H1 (cell line): ENCODE measurements around the gene TSC1. TPM values are rescaled to one million over a fixed set of nuclear protein-coding genes. Genes with fewer than 3 reads are reported as not detected.

Experiments used
- CTCF ChIA-PET: fragments of 300-600 bp; sonication (Branson Sonifier 250); formaldehyde crosslinking; loops from one replicate; lab custom pipeline; 2021; ENCODE audit not compliant: partially characterized antibody; lab: Charles Lee
- POLR2A ChIA-PET: fragments of 300-600 bp; sonication (Branson Sonifier 250); formaldehyde crosslinking; loops from one replicate; lab custom pipeline; 2021; ENCODE audit warnings: inconsistent platforms; ENCODE audit not compliant: partially characterized antibody; lab: Charles Lee
- DNase-seq, 2 experiments: peaks; one replicate each; pipeline versions ENCODE4 v3.0.0 to v3.0.0-alpha.2; 2010 to 2022; ENCODE audit warnings: low spot score in 2 of 2, low read depth in 1 of 2, mixed read lengths in 1 of 2
- FAIRE-seq: peaks from 2 replicates; lab custom pipeline; 2011; peaks lifted over from hg19 to GRCh38; lab: Jason Lieb, UNC
- H2AFZ ChIP-seq: 2 replicates; pipeline ENCODE4 v1.8.1; 2012; ENCODE audit warnings: low read length, inconsistent platforms
- H2AK5ac ChIP-seq: 2 replicates; pipeline ENCODE4 v1.6.1; 2013; ENCODE audit warnings: low read depth, low read length
- H2BK120ac ChIP-seq: replicated peaks from 2 replicates; pipeline ENCODE3; 2013; ENCODE audit warnings: low read depth, low read length, inconsistent platforms
- H2BK12ac ChIP-seq: 2 replicates; pipeline ENCODE4 v1.6.1; 2013; ENCODE audit warnings: low read depth, low read length
- H2BK15ac ChIP-seq: 2 replicates; pipeline ENCODE4 v1.6.1; 2013; ENCODE audit warnings: low read length
- H2BK20ac ChIP-seq: 2 replicates; pipeline ENCODE4 v1.6.1; 2013; ENCODE audit warnings: low read length
- H2BK5ac ChIP-seq: 2 replicates; pipeline ENCODE4 v1.6.1; 2013; ENCODE audit warnings: low read depth, low read length
- H3K14ac ChIP-seq: 2 replicates; pipeline ENCODE4 v1.6.1; 2013; ENCODE audit warnings: inconsistent platforms; ENCODE audit not compliant: insufficient read length
- H3K18ac ChIP-seq: 2 replicates; pipeline ENCODE4 v1.6.1; 2013; ENCODE audit warnings: low read length; ENCODE audit errors: extremely low read depth
- H3K23ac ChIP-seq: 2 replicates; pipeline ENCODE4 v1.6.1; 2013; ENCODE audit warnings: inconsistent platforms; ENCODE audit not compliant: insufficient read length
- H3K23me2 ChIP-seq: 2 replicates; pipeline ENCODE4 v1.6.1; 2013; ENCODE audit warnings: low read depth, low read length
- H3K27ac ChIP-seq: 2 replicates; pipeline ENCODE4 v1.6.1; 2011; ENCODE audit warnings: low read depth, low read length, inconsistent platforms
- H3K27me3 ChIP-seq, 4 experiments: replicated peaks in 1 of 4; 1 replicate in 1 of 4; 2 replicates in 3 of 4; pipeline versions ENCODE4 v1.6.1 to v1.8.1; 2011 to 2013; ENCODE audit warnings: low read length in 3 of 4, mild to moderate bottlenecking in 3 of 4, inconsistent platforms in 2 of 4, mixed read lengths in 2 of 4, moderate library complexity in 1 of 4; ENCODE audit not compliant: control insufficient read depth in 3 of 4, insufficient read depth in 3 of 4; ENCODE audit errors: extremely low read depth in 1 of 4
- H3K36me3 ChIP-seq, 4 experiments: 2 replicates each; pipeline versions ENCODE4 v1.6.1 to v1.8.1; 2011 to 2013; ENCODE audit warnings: mild to moderate bottlenecking in 4 of 4, low read length in 3 of 4, moderate library complexity in 2 of 4, control low read depth in 1 of 4, inconsistent platforms in 1 of 4; ENCODE audit not compliant: insufficient read depth in 4 of 4, control insufficient read depth in 2 of 4
- H3K4ac ChIP-seq: replicated peaks from 2 replicates; pipeline ENCODE3; 2013; ENCODE audit warnings: low read length, low read depth, mixed read lengths, inconsistent platforms; ENCODE audit not compliant: insufficient read length
- H3K4me1 ChIP-seq, 4 experiments: replicated peaks in 1 of 4; 1 replicate in 1 of 4; 2 replicates in 3 of 4; pipeline versions ENCODE4 v1.6.1 to v1.8.1; 2011 to 2013; ENCODE audit warnings: low read length in 3 of 4, inconsistent platforms in 2 of 4, mixed read lengths in 1 of 4; ENCODE audit not compliant: insufficient read depth in 4 of 4, control insufficient read depth in 3 of 4
- H3K4me2 ChIP-seq, 2 experiments: 2 replicates each; pipeline versions ENCODE4 v1.6.1 to v1.8.1; 2011 to 2013; ENCODE audit warnings: low read depth in 2 of 2, low read length in 2 of 2, control low read depth in 1 of 2, inconsistent platforms in 1 of 2, mild to moderate bottlenecking in 1 of 2; ENCODE audit not compliant: insufficient read depth in 1 of 2
- H3K4me3 ChIP-seq, 4 experiments: fragments of 200-600, 300-600 bp in 1 of 4; sonication (generic), shearing (Covaris generic), sonication (Bioruptor Twin) in 1 of 4; 2 replicates each; pipeline versions ENCODE4 v1.5.1 to v1.8.1; 2011 to 2016; ENCODE audit warnings: low read length in 4 of 4, low read depth in 3 of 4, control low read depth in 2 of 4, inconsistent platforms in 2 of 4, mild to moderate bottlenecking in 2 of 4, mixed read lengths in 1 of 4, moderate library complexity in 1 of 4; ENCODE audit not compliant: insufficient read depth in 2 of 4; ENCODE audit errors: extremely low read depth in 1 of 4
- H3K56ac ChIP-seq: replicated peaks from 2 replicates; pipeline ENCODE3; 2013; ENCODE audit warnings: low read depth, mild to moderate bottlenecking, mixed read lengths, low read length, inconsistent platforms; ENCODE audit not compliant: insufficient read length
- H3K79me1 ChIP-seq: 2 replicates; pipeline ENCODE4 v1.6.1; 2013; ENCODE audit warnings: low read depth, low read length, control low read depth
- H3K79me2 ChIP-seq, 2 experiments: 2 replicates each; pipeline versions ENCODE4 v1.6.1 to v1.8.1; 2012 to 2013; ENCODE audit warnings: low read length in 2 of 2, mild to moderate bottlenecking in 2 of 2, inconsistent platforms in 1 of 2; ENCODE audit not compliant: insufficient read depth in 2 of 2, control insufficient read depth in 1 of 2
- H3K9ac ChIP-seq, 4 experiments: replicated peaks in 1 of 4; 1 replicate in 1 of 4; 2 replicates in 3 of 4; pipeline versions ENCODE4 v1.6.1 to v1.8.1; 2011 to 2013; ENCODE audit warnings: low read depth in 3 of 4, low read length in 3 of 4, control low read depth in 2 of 4, mild to moderate bottlenecking in 2 of 4, moderate library complexity in 2 of 4, inconsistent platforms in 1 of 4; ENCODE audit errors: extremely low read depth in 1 of 4
- H3K9me3 ChIP-seq, 2 experiments: 2 replicates each; pipeline versions ENCODE4 v1.6.1 to v1.8.1; 2012 to 2013; ENCODE audit warnings: mild to moderate bottlenecking in 2 of 2, moderate library complexity in 2 of 2, control low read depth in 1 of 2, inconsistent platforms in 1 of 2, low read depth in 1 of 2, low read length in 1 of 2, mixed read lengths in 1 of 2; ENCODE audit not compliant: insufficient read depth in 2 of 2
- H4K20me1 ChIP-seq, 2 experiments: replicated peaks in 1 of 2; 2 replicates each; pipeline versions ENCODE3 to v1.8.1; 2011 to 2013; ENCODE audit warnings: inconsistent platforms in 2 of 2, low read length in 2 of 2, mild to moderate bottlenecking in 1 of 2; ENCODE audit not compliant: insufficient read depth in 2 of 2, control insufficient read depth in 1 of 2
- H4K5ac ChIP-seq: 2 replicates; pipeline ENCODE4 v1.6.1; 2013; ENCODE audit warnings: low read length, low read depth, mixed read lengths, inconsistent platforms; ENCODE audit not compliant: insufficient read length
- H4K8ac ChIP-seq: 2 replicates; pipeline ENCODE4 v1.8.0; 2013; ENCODE audit warnings: mild to moderate bottlenecking, moderate library complexity, low read length, inconsistent platforms; ENCODE audit not compliant: insufficient read depth; ENCODE audit errors: extremely low read depth
- H4K91ac ChIP-seq: replicated peaks from 2 replicates; pipeline ENCODE3; 2013; ENCODE audit warnings: low read length, mixed read lengths, inconsistent platforms; ENCODE audit not compliant: insufficient read length
- CBX8 ChIP-seq: fragments of 300-800, 300-1000 bp; sonication (generic); IDR thresholded peaks from 2 replicates; pipeline ENCODE4 v1.7.1; 2016; ENCODE audit warnings: low read depth, low read length, borderline replicate concordance
- EGR1 ChIP-seq: IDR thresholded peaks from 2 replicates; pipeline ENCODE4 v1.6.1; 2011; ENCODE audit warnings: low read depth, low read length, borderline replicate concordance
- EZH2 ChIP-seq: fragments of 200-600 bp; sonication (generic); IDR thresholded peaks from 2 replicates; pipeline ENCODE4 v1.7.1; 2012; ENCODE audit warnings: low read depth, mild to moderate bottlenecking, moderate library complexity, low read length, inconsistent platforms; ENCODE audit not compliant: severe bottlenecking
- FOSL1 ChIP-seq: IDR thresholded peaks from 2 replicates; pipeline ENCODE4 v1.6.1; 2011; ENCODE audit warnings: mild to moderate bottlenecking, low read depth, low read length, moderate library complexity; ENCODE audit not compliant: insufficient read depth
- GABPA ChIP-seq: IDR thresholded peaks from 2 replicates; pipeline ENCODE4 v1.6.1; 2011; ENCODE audit warnings: mild to moderate bottlenecking, low read length, moderate library complexity, borderline replicate concordance; ENCODE audit not compliant: insufficient read depth
- GTF2F1 ChIP-seq: IDR thresholded peaks from 2 replicates; pipeline ENCODE4 v1.6.1; 2012; ENCODE audit warnings: low read depth, low read length, improper control_type of control experiment, borderline replicate concordance
- RAD21 ChIP-seq, 2 experiments: IDR thresholded peaks in 1 of 2; conservative IDR thresholded peaks in 1 of 2; 2 replicates each; pipeline ENCODE4 v1.6.1; 2011; ENCODE audit warnings: low read depth in 2 of 2, low read length in 2 of 2, improper control_type of control experiment in 1 of 2, inconsistent platforms in 1 of 2, mild to moderate bottlenecking in 1 of 2, moderate library complexity in 1 of 2
- RFX5 ChIP-seq: IDR thresholded peaks from 2 replicates; pipeline ENCODE4 v1.6.1; 2011; ENCODE audit warnings: low read depth, low read length, improper control_type of control experiment, borderline replicate concordance
- RXRA ChIP-seq: IDR thresholded peaks from 2 replicates; pipeline ENCODE4 v1.6.1; 2011; ENCODE audit warnings: low read depth, mild to moderate bottlenecking, low read length, moderate library complexity; ENCODE audit not compliant: insufficient read depth
- SIRT6 ChIP-seq: IDR thresholded peaks from one replicate; pipeline ENCODE4 v1.7.1; 2012; ENCODE audit warnings: low read length, inconsistent platforms
- SP4 ChIP-seq: IDR thresholded peaks from 2 replicates; pipeline ENCODE4 v1.6.1; 2012; ENCODE audit warnings: low read length, inconsistent platforms
- TCF12 ChIP-seq: IDR thresholded peaks from 2 replicates; pipeline ENCODE4 v1.6.1; 2011; ENCODE audit warnings: low read depth, mild to moderate bottlenecking, low read length
- WGBS, 2 experiments: shearing (Covaris generic) in 1 of 2; methylation state at CpG; one replicate each; pipeline versions ENCODE4 v1.1.6 to v1.1.7; 2013 to 2015; ENCODE audit warnings: low lambda C conversion rate in 2 of 2, mixed read lengths in 2 of 2, inconsistent platforms in 1 of 2, low coverage in 1 of 2, missing lambda C conversion rate in 1 of 2; ENCODE audit not compliant: insufficient replicate concordance in 2 of 2, insufficient coverage in 1 of 2, insufficient read length in 1 of 2; ENCODE audit errors: extremely low coverage in 1 of 2, missing lambda C conversion rate in 1 of 2; 5-methylcytosine and 5-hydroxymethylcytosine counted together
- polyA plus RNA-seq, 7 experiments: library from polyadenylated mRNA; depleted of rRNA in 3 of 7; stranded (reverse) in 5 of 7; unstranded in 2 of 7; fragments of >200 nt in 5 of 7; fragments of 200-250 nt in 2 of 7; gene quantifications; 1 replicate in 5 of 7; 2 replicates in 1 of 7; 4 replicates in 1 of 7; pipeline versions ENCODE4 v1.2.1 to v1.2.3, GENCODE V29; 2011 to 2013; ENCODE audit warnings: missing spikeins in 2 of 7, mixed read lengths in 2 of 7
- total RNA-seq: library from RNA; stranded (reverse); fragmentation: NEBNext Ultra II Directional; extraction: Animal tissue kit (Norgen Biotek cat#: 25700); gene quantifications from 2 replicates; pipeline ENCODE4 v1.2.1, GENCODE V29; 2021

Gene TSC1
- total and polyA plus RNA-seq, 2 of the 8 experiments (the other 6 are each of a cell fraction or from before 2014, with no cell fraction given) = 37.2 to 46.0 TPM

- Histone ChIP-seq H3K79me2 (no peaks in the 10 kb centered on the region), H3K14ac (no peak overlapping the region), H2AFZ (no peak overlapping the region), H2BK20ac (no peak overlapping the region), H3K9ac (no peak overlapping the region), H3K9me3 (no peaks in the 10 kb centered on the region), H3K27me3 (no peaks in the 10 kb centered on the region), H3K79me1 (no peaks in the 10 kb centered on the region), H4K20me1 (no peaks in the 10 kb centered on the region), H2AK5ac (no peak overlapping the region), H2BK5ac (no peak overlapping the region), H4K5ac (no peak overlapping the region), H3K23me2 (no peaks in the 10 kb centered on the region), H3K4me1 (no peaks in the 10 kb centered on the region; a peak in 1 of 7 replicates), H3K36me3 (no peaks in the 10 kb centered on the region), H3K23ac (no peak overlapping the region), H3K4me2 (no peak overlapping the region), H2BK15ac (no peak overlapping the region), H3K18ac (no peak overlapping the region), H3K27ac (no peak overlapping the region), H2BK12ac (no peak overlapping the region), H3K4me3 (no peak overlapping the region), H4K8ac (no peak overlapping the region), H2BK120ac (no peak overlapping the region), H4K91ac (no peak overlapping the region), H3K4ac (no peak overlapping the region), H3K56ac (no peak overlapping the region)
- CTCF ChIA-PET = interaction anchor here (0.9 to 1.1 kb wide), 3 partner anchors 9 to 63 kb away, joined by 3 read pairs; no protein-coding TSS in a partner anchor
- no peak for TF ChIP-seq GTF2F1
- no peak for TF ChIP-seq RAD21 (IDR thresholded peaks at IDR 0.05 in 1 of 2, conservative IDR thresholded peaks at IDR 0.05 in 1 of 2; ENCODE audit: low read depth in 2 of 2, low read length in 2 of 2)
- TF ChIP-seq GABPA = no peak
- no peak for TF ChIP-seq RFX5
- no peak for TF ChIP-seq FOSL1
- TF ChIP-seq EZH2 = no peak
- TF ChIP-seq TCF12 = no peak
- no peak for TF ChIP-seq SP4
- TF ChIP-seq SIRT6 = no peak
- TF ChIP-seq EGR1 = no peak
- no peak for TF ChIP-seq CBX8
- no peak for TF ChIP-seq RXRA
- POLR2A ChIA-PET = no interaction called here
- WGBS, 2 experiments = 87% methylated on average over 9 of the region's 9 CpGs; no CpG with 5 or more reads in 1 of the 2 experiments
- DNase-seq = no peak
- no peak for FAIRE-seq
Observed at GRCh38 chr9:132965478-132965877, 21.1 kb upstream of the TSC1 start.
